Left ventricle myocardium inferior (tissue), 1 donor: Measurements from ENCODE around the gene FNDC8. TPM values are rescaled to one million over a fixed set of nuclear protein-coding genes. Genes with fewer than 3 reads are reported as not detected.

Experiments used
- DNase-seq: peaks from one replicate; pipeline ENCODE4 v3.0.0-alpha.2; 2020
- H3K27ac ChIP-seq: fragments of 200-600 bp; replicated peaks from 2 replicates; pipeline ENCODE4 v1.8.0; 2021
- H3K27me3 ChIP-seq: fragments of 200-600 bp; 2 replicates; pipeline ENCODE4 v1.8.0; 2021; ENCODE audit warnings: low read depth
- H3K36me3 ChIP-seq: fragments of 200-600 bp; 2 replicates; pipeline ENCODE4 v1.8.0; 2021
- H3K4me1 ChIP-seq: fragments of 200-600 bp; 2 replicates; pipeline ENCODE4 v1.8.0; 2021
- H3K4me3 ChIP-seq: fragments of 200-600 bp; 2 replicates; pipeline ENCODE4 v1.8.0; 2021; ENCODE audit warnings: mild to moderate bottlenecking, moderate library complexity
- H3K9me3 ChIP-seq: fragments of 200-600 bp; replicated peaks from 2 replicates; pipeline ENCODE4 v1.8.0; 2021
- intact Hi-C: fragments of 100-400 bp; cut with micrococcal nuclease; formaldehyde crosslinking; loops from one replicate; pipeline ENCODE4 v1.11.0; 2022
- long read RNA-seq: library from polyadenylated mRNA; unstranded; transcript quantifications from one replicate; pipeline ENCODE4 v2.0.0, GENCODE V29; 2021
- total RNA-seq: library from RNA; stranded (reverse); fragmentation: NEBNext Ultra II Directional; extraction: Animal tissue kit (Norgen Biotek cat#: 25700); gene quantifications from one replicate; pipeline ENCODE4 v1.2.1, GENCODE V29; 2021
- TF ChIP-seq, protein P1 (sequence below): fragments of 200-600 bp; IDR thresholded peaks from 2 replicates; pipeline ENCODE4 v1.8.0; 2021; ENCODE audit warnings: antibody characterized with exemption, mild to moderate bottlenecking, borderline replicate concordance
- donor health status: DM: no; HTN: yes; CAD: no; lungs with severe emphysema.

The FNDC8 gene
- total RNA-seq, result not detected
- long read RNA-seq, result 0 reads

DNA sequence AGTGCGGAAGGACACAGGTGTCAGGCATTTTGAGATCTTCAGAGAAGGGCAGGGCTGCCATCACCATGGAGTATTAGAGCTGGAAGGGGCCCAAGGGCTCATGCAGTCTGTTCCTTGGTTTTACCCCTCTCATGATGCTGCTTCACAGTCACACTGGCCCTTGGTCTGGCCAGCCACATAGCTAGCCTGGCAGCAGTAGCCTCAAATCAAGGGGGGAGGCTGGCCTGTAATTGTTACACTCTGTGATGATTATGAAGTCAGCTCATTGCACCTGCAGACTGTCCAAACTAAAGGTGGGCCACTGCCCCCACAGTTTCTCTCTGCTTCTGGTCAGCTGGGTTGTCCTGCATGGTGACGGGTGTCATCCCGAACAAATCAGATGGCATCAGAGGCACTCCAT is at the start of gene FNDC8:
TSS of gene FNDC8 (plus strand) at position 301 of the 400 bp plus-strand sequence. CDS start at position 380, 79 bp downstream.
- TF ChIP-seq, protein P1, sequence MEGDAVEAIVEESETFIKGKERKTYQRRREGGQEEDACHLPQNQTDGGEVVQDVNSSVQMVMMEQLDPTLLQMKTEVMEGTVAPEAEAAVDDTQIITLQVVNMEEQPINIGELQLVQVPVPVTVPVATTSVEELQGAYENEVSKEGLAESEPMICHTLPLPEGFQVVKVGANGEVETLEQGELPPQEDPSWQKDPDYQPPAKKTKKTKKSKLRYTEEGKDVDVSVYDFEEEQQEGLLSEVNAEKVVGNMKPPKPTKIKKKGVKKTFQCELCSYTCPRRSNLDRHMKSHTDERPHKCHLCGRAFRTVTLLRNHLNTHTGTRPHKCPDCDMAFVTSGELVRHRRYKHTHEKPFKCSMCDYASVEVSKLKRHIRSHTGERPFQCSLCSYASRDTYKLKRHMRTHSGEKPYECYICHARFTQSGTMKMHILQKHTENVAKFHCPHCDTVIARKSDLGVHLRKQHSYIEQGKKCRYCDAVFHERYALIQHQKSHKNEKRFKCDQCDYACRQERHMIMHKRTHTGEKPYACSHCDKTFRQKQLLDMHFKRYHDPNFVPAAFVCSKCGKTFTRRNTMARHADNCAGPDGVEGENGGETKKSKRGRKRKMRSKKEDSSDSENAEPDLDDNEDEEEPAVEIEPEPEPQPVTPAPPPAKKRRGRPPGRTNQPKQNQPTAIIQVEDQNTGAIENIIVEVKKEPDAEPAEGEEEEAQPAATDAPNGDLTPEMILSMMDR, result no peak
- Histone ChIP-seq H3K9me3 (no peaks in the 10 kb centered on the region), H3K27me3 (no peaks in the 10 kb centered on the region), H3K36me3 (no peaks in the 10 kb centered on the region), H3K4me1 (peaks cover 23% of the 10 kb centered on the region), H3K27ac (no peak within 1 kb of the TSS), H3K4me3 (no peak within 1 kb of the TSS)
- intact Hi-C loops, result loop anchor here (10.0 kb wide), 1 partner anchor 127 kb away; no protein-coding TSS in a partner anchor
- no peak for DNase-seq

DNA sequence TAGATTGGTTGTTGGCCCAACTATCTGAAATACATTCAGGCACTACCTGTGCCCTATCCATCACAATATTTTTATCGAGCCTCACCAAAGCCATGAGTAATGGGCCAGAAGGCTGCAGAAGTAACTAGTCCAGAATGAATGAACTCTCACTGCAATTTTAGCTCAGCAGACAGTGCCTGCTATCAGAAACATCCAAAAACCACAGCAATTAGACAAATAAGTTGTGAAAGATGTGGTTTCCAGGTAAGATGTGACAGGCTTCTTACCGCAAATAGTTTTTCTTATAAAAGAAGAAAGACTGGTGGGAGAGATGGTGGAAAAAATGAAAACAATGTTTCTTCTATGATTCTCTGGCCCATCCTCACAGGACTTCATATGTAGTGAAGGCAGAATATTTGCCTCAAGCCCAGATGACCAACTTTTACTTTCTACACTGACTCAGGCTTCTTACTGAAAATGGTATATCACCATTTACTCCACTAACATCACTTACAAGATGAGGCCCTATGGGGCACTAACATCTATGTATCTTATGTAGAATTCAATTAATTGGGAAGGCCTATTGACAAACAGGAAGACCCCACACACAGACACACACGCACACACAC is 48.1 kb upstream of the FNDC8 start:
- no peak overlapping the region for H3K4me3 ChIP-seq
- no peak overlapping the region for H3K27ac ChIP-seq
- DNase-seq, result no peak
- peaks cover 7% of the 10 kb centered on the region for H3K36me3 ChIP-seq
- no peaks in the 10 kb centered on the region for H3K27me3 ChIP-seq
- intact Hi-C loops, result no loop called here
- H3K4me1 ChIP-seq, result peaks cover 6% of the 10 kb centered on the region
- TF ChIP-seq, protein P1, result no peak
- H3K9me3 ChIP-seq, result no peaks in the 10 kb centered on the region

DNA sequence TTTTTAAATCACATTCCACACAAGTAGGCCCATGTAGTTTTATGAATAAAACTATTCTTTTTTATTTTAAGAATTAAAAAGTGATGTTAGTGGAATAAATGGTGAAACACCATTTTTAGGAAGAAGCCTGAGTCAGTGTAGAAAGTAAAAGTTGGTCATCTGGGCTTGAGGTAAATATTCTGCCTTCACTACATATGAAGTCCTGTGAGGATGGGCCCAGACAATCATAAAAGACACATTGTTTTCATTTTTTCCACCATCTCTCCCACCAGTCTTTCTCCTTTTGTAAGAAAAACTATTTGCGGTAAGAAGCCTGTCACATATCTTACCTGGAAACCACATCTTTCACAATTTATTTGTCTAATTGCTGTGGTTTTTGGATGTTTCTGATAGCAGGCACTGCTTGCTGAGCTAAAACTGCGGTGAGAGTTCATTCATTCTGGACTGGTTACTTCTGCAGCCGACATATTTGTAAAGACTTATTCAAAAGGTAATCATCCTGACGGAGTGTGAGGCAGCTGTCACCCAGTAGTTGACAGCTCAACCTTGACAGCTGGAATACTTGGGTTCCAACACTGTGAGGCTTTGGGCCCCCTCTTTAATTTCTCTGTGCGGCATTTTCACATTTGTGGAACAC is 47.3 kb upstream of the FNDC8 start:
- peaks cover 7% of the 10 kb centered on the region for H3K36me3 ChIP-seq
- TF ChIP-seq, protein P1, result no peak
- intact Hi-C loops, result no loop called here

DNA sequence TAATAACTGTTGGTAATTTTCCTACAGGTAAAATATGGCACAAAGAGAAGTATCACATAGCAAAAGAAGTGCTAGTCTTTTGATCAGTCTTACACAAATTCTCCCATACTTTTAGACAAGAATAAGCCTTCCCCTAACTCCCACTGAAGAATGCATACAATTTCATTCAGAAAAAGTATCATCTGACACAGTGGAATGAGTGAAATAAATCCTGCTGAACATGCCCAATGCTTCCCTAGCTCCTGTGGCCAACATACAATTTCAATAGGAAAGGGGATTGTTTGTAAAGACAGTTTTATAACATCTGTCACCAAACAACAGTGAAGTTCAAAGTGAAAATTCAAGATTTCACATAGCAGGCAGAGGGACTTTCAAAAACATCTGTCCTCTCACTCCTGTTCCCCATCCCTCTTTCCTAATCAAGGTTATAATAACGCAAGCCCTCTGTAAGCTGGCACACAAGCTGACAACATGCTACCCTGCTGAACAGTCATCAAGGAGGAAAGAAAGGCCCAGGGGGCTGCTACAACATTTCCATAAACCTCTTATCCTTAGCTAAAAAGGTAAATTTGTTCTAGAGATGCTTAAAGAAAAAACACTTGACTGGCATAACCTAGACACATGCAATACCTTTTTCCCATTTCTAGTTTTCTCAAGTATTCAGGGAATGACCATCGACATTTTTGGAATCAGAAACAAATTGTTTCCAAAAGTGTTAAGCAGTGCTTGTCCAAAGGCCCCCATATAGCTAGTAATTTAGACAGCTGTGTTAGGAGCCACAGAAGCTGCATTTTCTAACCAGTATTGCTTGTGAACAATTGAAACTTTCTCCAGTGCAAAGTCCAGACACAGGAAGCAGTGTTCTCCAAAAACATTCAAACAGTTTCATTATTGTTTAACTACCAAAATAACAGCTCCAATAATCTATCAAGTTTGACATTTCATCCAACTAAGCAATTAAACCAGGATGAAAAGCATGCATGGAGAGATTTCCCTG is 46.4 kb upstream of the FNDC8 start:
- TF ChIP-seq, protein P1, result no peak
- H3K9me3 ChIP-seq, result no peaks in the 10 kb centered on the region
- intact Hi-C loops, result no loop called here
- H3K27me3 ChIP-seq, result no peaks in the 10 kb centered on the region
- DNase-seq, result no peak
- H3K36me3 ChIP-seq, result peaks cover 7% of the 10 kb centered on the region
- no peak overlapping the region for H3K27ac ChIP-seq
- no peak overlapping the region for H3K4me3 ChIP-seq
- H3K4me1 ChIP-seq, result peaks cover 6% of the 10 kb centered on the region

More for the DNA sequence above, 47.3 kb upstream of the FNDC8 start:
- H3K27me3 ChIP-seq, result no peaks in the 10 kb centered on the region
- H3K4me1 ChIP-seq, result peaks cover 6% of the 10 kb centered on the region
- H3K9me3 ChIP-seq, result no peaks in the 10 kb centered on the region
- no peak overlapping the region for H3K4me3 ChIP-seq
- DNase-seq, result no peak
- H3K27ac ChIP-seq, result no peak overlapping the region

DNA sequence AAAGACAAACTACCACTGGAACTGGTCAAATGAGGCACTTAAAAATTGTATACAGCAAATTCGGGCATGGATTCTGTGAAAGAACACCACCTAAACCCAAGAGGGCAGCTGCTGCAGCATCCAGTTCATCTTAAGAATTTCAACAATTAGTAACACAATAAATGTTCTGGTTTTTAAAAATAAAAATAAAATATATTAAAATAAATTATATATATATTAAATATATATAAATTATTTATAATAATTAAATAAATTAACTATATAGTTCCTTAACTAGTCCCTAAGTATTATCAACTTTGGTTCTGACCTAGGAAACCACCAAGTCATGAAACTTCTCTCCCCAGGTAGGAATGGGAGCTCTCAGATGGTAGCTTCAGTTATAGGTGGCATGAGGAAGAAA is 44.5 kb upstream of the FNDC8 start:
- H3K27ac ChIP-seq, result no peak overlapping the region
- intact Hi-C loops, result no loop called here
- DNase-seq, result no peak
- no peak overlapping the region for H3K4me3 ChIP-seq
- peaks cover 12% of the 10 kb centered on the region for H3K4me1 ChIP-seq
- no peaks in the 10 kb centered on the region for H3K9me3 ChIP-seq
- no peaks in the 10 kb centered on the region for H3K27me3 ChIP-seq
- H3K36me3 ChIP-seq, result no peaks in the 10 kb centered on the region
- TF ChIP-seq, protein P1, result no peak
